Hippocampal formation (tissue), 2 donors: ENCODE results near the gene KAT14.
"Not testable (repeated sequence)": the region's sequence is repeated elsewhere in the genome, so short reads cannot be mapped to it uniquely, and the experiment has no call there.

Source experiments
- DNase-seq, 2 donors: peaks; one replicate each; lab custom pipeline; 2025; lab: John Stamatoyannopoulos, UW

Gene KAT14

GRCh38 chr20:18218280-18218679 is 80.6 kb downstream of the KAT14 start:
- no peak for DNase-seq

- DNase-seq: no peak
Measured at GRCh38 chr20:18223409-18223808, 85.7 kb downstream of the KAT14 start.

- DNase-seq: peak in 1 of 2 donors; percentile 14
Measured at GRCh38 chr20:18224968-18225568, 87.4 kb downstream of the KAT14 start.

GRCh38 chr20:18225632-18226031 is 88.0 kb downstream of the KAT14 start:
- no peak for DNase-seq

- not testable (repeated sequence) for DNase-seq
Measured at GRCh38 chr20:18226741-18227140, 89.1 kb downstream of the KAT14 start.

- DNase-seq: no peak
Measured at GRCh38 chr20:18233408-18233943, 95.8 kb downstream of the KAT14 start.
